Subcutaneous adipose tissue (tissue), 4 donors: Measurements from ENCODE around the gene AMOTL2. TPM values are rescaled to one million over a fixed set of nuclear protein-coding genes. Genes with fewer than 3 reads are reported as not detected.

Source experiments
- CTCF ChIP-seq: fragments of 450-650 bp; IDR thresholded peaks from one replicate; pipeline ENCODE4 v1.5.1; 2016; ENCODE audit warnings: low read depth, mild to moderate bottlenecking, control low read depth, antibody characterized with exemption, moderate library complexity
- small RNA-seq: library from RNA; depleted of rRNA; stranded (forward); fragments of <200 nt; gene quantifications from one replicate; pipeline ENCODE3, GENCODE V24; 2016
- total RNA-seq, 4 donors: library from RNA; depleted of rRNA; stranded (reverse); fragments of >200 nt; gene quantifications; one replicate each; pipeline ENCODE4 v1.1.0, GENCODE V29; 2016

The AMOTL2 gene
- total RNA-seq, 4 donors from 2014 or later: 92.4 to 320 (median 137) TPM

GRCh38 chr3:134311265-134311664 lies 63.0 kb downstream of the AMOTL2 start:
- no peak for TF ChIP-seq CTCF

- TF ChIP-seq CTCF: no peak
Observed at GRCh38 chr3:134309987-134310700, 64.1 kb downstream of the AMOTL2 start.

- no peak for TF ChIP-seq CTCF
Observed at GRCh38 chr3:134308350-134308891, 65.8 kb downstream of the AMOTL2 start.

- TF ChIP-seq CTCF: no peak
Observed at GRCh38 chr3:134307425-134307824, 66.8 kb downstream of the AMOTL2 start.

- no peak for TF ChIP-seq CTCF
Observed at GRCh38 chr3:134306320-134306719, 67.9 kb downstream of the AMOTL2 start.

Small RNA genes lying within 50 kb of the gene (small RNA-seq; reads per million reads assigned to genes)
- gene HMGN1P9 (not detected), gene MIR6827 (not detected)

Other genes with a start within 250 kb of the AMOTL2 start
- 10 to 100 TPM; 59.9 to 98.5 (median 93.4) TPM for gene RYK, start 123.6 kb downstream of the AMOTL2 start, total RNA-seq
- 100 to 1,000 TPM in 1 of 4 donors, 10 to 100 TPM in 3; 45.9 to 133 (median 60.0) TPM for gene ANAPC13, start 111.5 kb upstream of the AMOTL2 start, total RNA-seq
- gene CEP63, start 111.6 kb upstream of the AMOTL2 start, total RNA-seq: 10 to 100 TPM; 19.9 to 39.2 (median 34.7) TPM